SU-DHL-6 (cell line): Measurements from ENCODE around the gene DHX29.

ENCODE experiments used
- H2AFZ ChIP-seq: fragments of 200-600 bp; sonication (generic); 2 replicates; pipeline ENCODE4 v1.6.1; 2014; ENCODE audit warnings: low read depth, mild to moderate bottlenecking, moderate library complexity, mixed read lengths, antibody characterized with exemption, low read length; ENCODE audit not compliant: severe bottlenecking
- H3F3A ChIP-seq: fragments of 200-600 bp; shearing (Covaris generic); 2 replicates; pipeline ENCODE4 v1.6.0; 2016; ENCODE audit warnings: antibody characterized with exemption, mild to moderate bottlenecking; ENCODE audit not compliant: insufficient read depth
- H3K27ac ChIP-seq: fragments of 200-600 bp; sonication (generic); 2 replicates; pipeline ENCODE4 v1.5.1; 2016; ENCODE audit warnings: low read depth, mild to moderate bottlenecking, low read length, moderate library complexity, mixed read lengths
- H3K27me3 ChIP-seq: fragments of 200-600 bp; sonication (generic), shearing (Covaris generic); 2 replicates; pipeline ENCODE4 v1.6.0; 2014; ENCODE audit warnings: mild to moderate bottlenecking, low read length
- H3K36me3 ChIP-seq: fragments of 200-600 bp; sonication (generic); 2 replicates; pipeline ENCODE4 v1.6.1; 2014; ENCODE audit warnings: mild to moderate bottlenecking, low read length, mixed read lengths
- H3K4me2 ChIP-seq: fragments of 300-600, 200-600 bp; shearing (Covaris generic), sonication (generic); 2 replicates; pipeline ENCODE4 v1.6.0; 2014; ENCODE audit warnings: low read length, low read depth, mild to moderate bottlenecking; ENCODE audit not compliant: poor library complexity, severe bottlenecking
- H3K4me3 ChIP-seq: fragments of 200-600 bp; sonication (generic); 2 replicates; pipeline ENCODE4 v1.5.1; 2014; ENCODE audit warnings: antibody characterized with exemption, low read length, mild to moderate bottlenecking, mixed read lengths; ENCODE audit not compliant: insufficient read depth, poor library complexity, severe bottlenecking
- H3K79me2 ChIP-seq: fragments of 200-600 bp; sonication (generic); 2 replicates; pipeline ENCODE4 v1.6.1; 2014; ENCODE audit warnings: mild to moderate bottlenecking, low read length, moderate library complexity; ENCODE audit not compliant: insufficient read depth
- H3K9ac ChIP-seq: fragments of 200-600 bp; sonication (generic); 2 replicates; pipeline ENCODE4 v1.7.0; 2014; ENCODE audit warnings: mild to moderate bottlenecking, low read length
- H3K9me2 ChIP-seq: fragments of 200-600 bp; sonication (generic); replicated peaks from 2 replicates; pipeline ENCODE4 v1.6.1; 2014; ENCODE audit warnings: low read length; ENCODE audit not compliant: insufficient read depth
- H3K9me3 ChIP-seq: fragments of 200-600 bp; sonication (generic); 2 replicates; pipeline ENCODE4 v1.6.1; 2014; ENCODE audit warnings: low read length, mixed read lengths; ENCODE audit not compliant: insufficient read depth
- H4K20me1 ChIP-seq: fragments of 200-600 bp; sonication (generic); 2 replicates; pipeline ENCODE4 v1.6.1; 2014; ENCODE audit warnings: low read depth, mild to moderate bottlenecking, antibody characterized with exemption, low read length, moderate library complexity, mixed read lengths
- EZH2phosphoT487 ChIP-seq: fragments of 200-600 bp; sonication (generic), shearing (Covaris generic); conservative IDR thresholded peaks from 2 replicates; pipeline ENCODE4 v1.6.1; 2018; ENCODE audit warnings: mild to moderate bottlenecking, antibody characterized with exemption, low read length, moderate library complexity, mixed read lengths
- TF ChIP-seq, protein P1 (sequence below): fragments of 200-600 bp; sonication (generic); IDR thresholded peaks from one replicate; pipeline ENCODE4 v1.5.1; 2017; ENCODE audit warnings: antibody characterized with exemption, mild to moderate bottlenecking, low read length, moderate library complexity; ENCODE audit not compliant: insufficient read depth, poor library complexity, severe bottlenecking

Gene DHX29

DNA sequence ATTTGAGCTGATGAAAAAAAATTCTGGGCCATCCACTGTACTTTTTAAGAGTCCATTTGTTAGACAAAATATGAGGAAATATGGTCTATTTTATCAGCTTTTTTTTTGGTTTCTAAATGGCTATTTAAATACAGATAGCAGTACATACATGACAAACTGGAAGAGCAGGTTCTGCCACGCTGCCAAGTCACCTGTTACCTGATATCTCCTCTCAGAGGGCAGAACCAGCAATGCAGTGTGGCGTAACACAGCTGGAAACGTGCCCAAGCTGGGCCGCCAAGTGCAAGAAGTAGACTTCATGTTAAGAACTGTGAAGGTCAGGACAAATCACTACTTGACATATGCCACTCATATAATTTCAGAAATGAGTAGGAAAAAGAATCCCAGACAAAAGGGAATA, 88.5 kb downstream of the DHX29 start:
- Histone ChIP-seq H3K79me2 (no peaks in the 10 kb centered on the region), H2AFZ (no peak overlapping the region), H3K27me3 (no peaks in the 10 kb centered on the region), H3K9me2 (no peaks in the 10 kb centered on the region), H3K36me3 (no peaks in the 10 kb centered on the region), H3K27ac (no peak overlapping the region), H3K4me2 (no peak overlapping the region), H3K4me3 (no peak overlapping the region), H4K20me1 (no peaks in the 10 kb centered on the region), H3K9ac (no peak overlapping the region), H3F3A (no peaks in the 10 kb centered on the region), H3K9me3 (no peaks in the 10 kb centered on the region)
- TF ChIP-seq, protein P1, sequence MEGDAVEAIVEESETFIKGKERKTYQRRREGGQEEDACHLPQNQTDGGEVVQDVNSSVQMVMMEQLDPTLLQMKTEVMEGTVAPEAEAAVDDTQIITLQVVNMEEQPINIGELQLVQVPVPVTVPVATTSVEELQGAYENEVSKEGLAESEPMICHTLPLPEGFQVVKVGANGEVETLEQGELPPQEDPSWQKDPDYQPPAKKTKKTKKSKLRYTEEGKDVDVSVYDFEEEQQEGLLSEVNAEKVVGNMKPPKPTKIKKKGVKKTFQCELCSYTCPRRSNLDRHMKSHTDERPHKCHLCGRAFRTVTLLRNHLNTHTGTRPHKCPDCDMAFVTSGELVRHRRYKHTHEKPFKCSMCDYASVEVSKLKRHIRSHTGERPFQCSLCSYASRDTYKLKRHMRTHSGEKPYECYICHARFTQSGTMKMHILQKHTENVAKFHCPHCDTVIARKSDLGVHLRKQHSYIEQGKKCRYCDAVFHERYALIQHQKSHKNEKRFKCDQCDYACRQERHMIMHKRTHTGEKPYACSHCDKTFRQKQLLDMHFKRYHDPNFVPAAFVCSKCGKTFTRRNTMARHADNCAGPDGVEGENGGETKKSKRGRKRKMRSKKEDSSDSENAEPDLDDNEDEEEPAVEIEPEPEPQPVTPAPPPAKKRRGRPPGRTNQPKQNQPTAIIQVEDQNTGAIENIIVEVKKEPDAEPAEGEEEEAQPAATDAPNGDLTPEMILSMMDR: no peak
- TF ChIP-seq EZH2phosphoT487: no peak

DNA sequence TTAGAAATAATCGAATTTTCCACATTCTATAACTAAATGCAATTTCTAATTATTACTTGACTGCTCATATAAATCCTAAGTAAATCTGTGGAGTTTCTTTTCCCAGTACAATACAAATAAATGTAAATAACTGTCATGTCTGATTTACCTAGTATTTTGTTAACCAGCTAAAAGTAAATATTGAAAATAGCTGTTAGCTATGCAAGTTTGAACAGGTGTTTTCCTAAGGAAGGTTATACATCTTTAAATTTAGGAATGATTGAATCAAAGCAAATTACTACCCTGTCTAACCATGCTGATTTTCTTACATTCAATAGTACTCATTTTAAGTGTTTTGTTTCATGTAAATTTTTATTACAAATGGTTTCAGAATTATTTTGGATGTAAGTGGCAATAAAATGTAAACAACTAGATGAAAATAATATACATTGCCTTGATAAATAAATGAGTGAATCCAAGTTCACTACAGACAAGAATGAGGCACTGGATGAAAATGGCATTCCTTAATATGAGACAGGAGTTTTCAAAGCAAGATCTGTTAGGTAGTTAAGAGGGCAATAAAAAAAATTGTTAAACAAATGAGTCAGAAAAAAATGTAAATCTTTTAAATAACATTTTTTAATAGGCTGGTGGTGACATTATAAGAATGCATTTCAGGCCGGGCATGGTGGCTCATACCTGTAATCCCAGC, 96.2 kb downstream of the DHX29 start:
- H3K9me3 ChIP-seq: no peaks in the 10 kb centered on the region
- no peak overlapping the region for H3K27ac ChIP-seq
- H3K79me2 ChIP-seq: no peaks in the 10 kb centered on the region
- no peaks in the 10 kb centered on the region for H3K9me2 ChIP-seq
- H3K4me2 ChIP-seq: no peak overlapping the region
- TF ChIP-seq, protein P1: no peak
- TF ChIP-seq EZH2phosphoT487: no peak
- no peak overlapping the region for H3K9ac ChIP-seq
- no peak overlapping the region for H2AFZ ChIP-seq
- H3K27me3 ChIP-seq: no peaks in the 10 kb centered on the region
- no peaks in the 10 kb centered on the region for H4K20me1 ChIP-seq
- no peaks in the 10 kb centered on the region for H3F3A ChIP-seq
- no peaks in the 10 kb centered on the region for H3K36me3 ChIP-seq
- no peak overlapping the region for H3K4me3 ChIP-seq
